Mucosa of descending colon (tissue), 3 donors: ENCODE measurements around the gene CCDC88C. TPM values are rescaled to one million over a fixed set of nuclear protein-coding genes. Genes with fewer than 3 reads are reported as not detected.

Source experiments
- ATAC-seq: fragments of 200-7000 bp; cut with Tn5 transposase; one replicate; pipeline ENCODE4 v1.9.1; 2020; ENCODE audit warnings: mild to moderate bottlenecking, moderate library complexity
- DNase-seq, 3 donors: peaks; one replicate each; pipeline ENCODE4 v3.0.0-alpha.2; 2020
- H3K36me3 ChIP-seq: fragments of 200-600 bp; one replicate; pipeline ENCODE4 v1.8.0; 2021; ENCODE audit warnings: low read depth, mild to moderate bottlenecking
- H3K4me1 ChIP-seq: fragments of 200-600 bp; one replicate; pipeline ENCODE4 v1.8.0; 2021; ENCODE audit warnings: low read depth, mild to moderate bottlenecking
- H3K4me3 ChIP-seq: fragments of 200-600 bp; one replicate; pipeline ENCODE4 v1.8.0; 2021; ENCODE audit warnings: mild to moderate bottlenecking
- H3K9me3 ChIP-seq: fragments of 200-600 bp; one replicate; pipeline ENCODE4 v1.8.0; 2021; ENCODE audit warnings: mild to moderate bottlenecking
- intact Hi-C, 2 donors: fragments of 100-400 bp; cut with DNase I in 1 of 2; cut with micrococcal nuclease in 1 of 2; formaldehyde crosslinking; loops; one replicate each; pipeline versions ENCODE4 v1.11.0 to v1.11.1; 2022; cut with DNase I, micrococcal nuclease
- total RNA-seq, 3 donors: library from RNA; stranded (reverse); fragmentation: NEBNext Ultra II Directional in 2 of 3; extraction: Animal tissue kit (Norgen Biotek cat#: 25700) in 2 of 3; gene quantifications; one replicate each; pipeline versions ENCODE4 v1.2.1 to v1.2.4, GENCODE V29; 2021 to 2023
- TF ChIP-seq, protein P1 (sequence below): fragments of 200-600 bp; IDR thresholded peaks from one replicate; pipeline ENCODE4 v1.8.0; 2022; ENCODE audit warnings: antibody characterized with exemption, mild to moderate bottlenecking
- donor health status: DM: no; HTN: no; CAD: no; lungs with moderate emphysema.
- donor health status: DM: no; HTN: no; CAD: no.
- donor health status: DM: no; HTN: yes; CAD: no.

The CCDC88C gene
- total RNA-seq, 3 donors from 2014 or later = 30.1 to 62.1 (median 56.6) TPM

GRCh38 chr14:91298576-91298975, 119.0 kb downstream of the CCDC88C start:
- no peak overlapping the region for H3K4me3 ChIP-seq
- ATAC-seq = no peak
- TF ChIP-seq, protein P1, sequence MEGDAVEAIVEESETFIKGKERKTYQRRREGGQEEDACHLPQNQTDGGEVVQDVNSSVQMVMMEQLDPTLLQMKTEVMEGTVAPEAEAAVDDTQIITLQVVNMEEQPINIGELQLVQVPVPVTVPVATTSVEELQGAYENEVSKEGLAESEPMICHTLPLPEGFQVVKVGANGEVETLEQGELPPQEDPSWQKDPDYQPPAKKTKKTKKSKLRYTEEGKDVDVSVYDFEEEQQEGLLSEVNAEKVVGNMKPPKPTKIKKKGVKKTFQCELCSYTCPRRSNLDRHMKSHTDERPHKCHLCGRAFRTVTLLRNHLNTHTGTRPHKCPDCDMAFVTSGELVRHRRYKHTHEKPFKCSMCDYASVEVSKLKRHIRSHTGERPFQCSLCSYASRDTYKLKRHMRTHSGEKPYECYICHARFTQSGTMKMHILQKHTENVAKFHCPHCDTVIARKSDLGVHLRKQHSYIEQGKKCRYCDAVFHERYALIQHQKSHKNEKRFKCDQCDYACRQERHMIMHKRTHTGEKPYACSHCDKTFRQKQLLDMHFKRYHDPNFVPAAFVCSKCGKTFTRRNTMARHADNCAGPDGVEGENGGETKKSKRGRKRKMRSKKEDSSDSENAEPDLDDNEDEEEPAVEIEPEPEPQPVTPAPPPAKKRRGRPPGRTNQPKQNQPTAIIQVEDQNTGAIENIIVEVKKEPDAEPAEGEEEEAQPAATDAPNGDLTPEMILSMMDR = no peak
- no peaks in the 10 kb centered on the region for H3K9me3 ChIP-seq
- H3K36me3 ChIP-seq = peaks cover 3% of the 10 kb centered on the region
- H3K4me1 ChIP-seq = no peaks in the 10 kb centered on the region
- no peak for DNase-seq
- intact Hi-C loops = no loop called here

GRCh38 chr14:91297081-91297711, 120.4 kb downstream of the CCDC88C start:
- TF ChIP-seq, protein P1 = no peak
- Histone ChIP-seq H3K4me1 (no peaks in the 10 kb centered on the region), H3K36me3 (peaks cover 3% of the 10 kb centered on the region), H3K4me3 (no peak overlapping the region), H3K9me3 (no peaks in the 10 kb centered on the region)
- DNase-seq (no peak), ATAC-seq (no peak)
- intact Hi-C loops = no loop called here

GRCh38 chr14:91295851-91296796, 121.5 kb downstream of the CCDC88C start:
- Histone ChIP-seq H3K9me3 (no peaks in the 10 kb centered on the region), H3K4me1 (no peaks in the 10 kb centered on the region), H3K36me3 (peaks cover 3% of the 10 kb centered on the region), H3K4me3 (no peak overlapping the region)
- TF ChIP-seq, protein P1 = no peak
- ATAC-seq (no peak), DNase-seq (no peak)
- intact Hi-C loops = no loop called here

GRCh38 chr14:91295276-91295845, 122.3 kb downstream of the CCDC88C start:
- ATAC-seq (no peak), DNase-seq (no peak)
- H3K36me3 ChIP-seq = peaks cover 3% of the 10 kb centered on the region
- H3K4me3 ChIP-seq = no peak overlapping the region
- intact Hi-C loops = no loop called here
- TF ChIP-seq, protein P1 = no peak
- no peaks in the 10 kb centered on the region for H3K4me1 ChIP-seq
- no peaks in the 10 kb centered on the region for H3K9me3 ChIP-seq

DNA sequence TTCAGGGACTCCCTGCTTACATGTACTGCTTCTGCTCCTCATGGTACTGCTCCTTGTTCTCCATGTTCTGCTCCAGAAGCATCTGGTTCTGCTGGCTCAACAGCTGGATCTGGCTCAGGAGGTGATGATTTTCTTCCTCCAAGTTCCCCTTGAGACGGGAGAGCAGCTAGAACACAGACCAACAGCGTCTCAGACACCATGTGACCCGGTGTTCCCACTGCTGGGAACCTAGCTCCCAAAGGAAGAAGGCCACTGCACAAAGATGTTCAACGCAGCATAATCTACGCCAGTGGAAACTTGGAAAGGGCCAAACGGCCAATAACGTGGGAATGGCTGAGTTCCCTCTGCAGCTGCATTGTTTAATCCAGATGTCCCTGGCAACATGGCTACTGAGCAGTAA, 123.5 kb downstream of the CCDC88C start:
- no peak for ATAC-seq
- H3K9me3 ChIP-seq = no peaks in the 10 kb centered on the region
- no peak overlapping the region for H3K4me3 ChIP-seq
- H3K36me3 ChIP-seq = peaks cover under 1% of the 10 kb centered on the region
- TF ChIP-seq, protein P1 = no peak
- intact Hi-C loops = no loop called here
- no peak for DNase-seq
- no peaks in the 10 kb centered on the region for H3K4me1 ChIP-seq
